22Rv1 (cell line): Measurements from ENCODE around the gene RPGRIP1L.

Experiments
- H3K27ac ChIP-seq: fragments of 450-650 bp; 2 replicates; pipeline ENCODE4 v1.5.1; 2017
- ZFX ChIP-seq: fragments of 450-650 bp; IDR thresholded peaks from 2 replicates; pipeline ENCODE4 v1.6.1; 2017; ENCODE audit warnings: antibody characterized with exemption, borderline replicate concordance
- TF ChIP-seq, protein P1 (sequence below): fragments of 450-650 bp; IDR thresholded peaks from 2 replicates; pipeline ENCODE4 v1.5.1; 2017; ENCODE audit warnings: mild to moderate bottlenecking

Gene RPGRIP1L

DNA sequence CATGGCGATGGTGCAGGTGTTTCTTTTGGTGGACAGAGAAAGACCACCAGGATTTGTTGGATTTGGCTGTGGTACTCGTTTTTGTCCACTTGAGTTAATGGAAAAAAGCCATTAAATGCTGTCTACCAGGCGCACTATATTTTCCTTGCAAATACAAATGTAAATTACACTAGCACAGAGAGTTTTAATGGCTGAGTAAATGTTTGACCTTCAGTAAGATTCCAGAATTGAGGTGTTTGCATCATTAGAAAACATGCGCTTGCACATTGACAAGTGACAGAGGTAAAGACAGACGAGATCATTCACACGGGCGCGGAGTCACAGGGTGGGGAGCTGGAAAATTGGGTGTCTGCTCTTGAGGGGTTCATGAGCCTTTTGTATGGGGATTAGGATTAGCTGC is 147.1 kb downstream of the RPGRIP1L start:
- TF ChIP-seq, protein P1, sequence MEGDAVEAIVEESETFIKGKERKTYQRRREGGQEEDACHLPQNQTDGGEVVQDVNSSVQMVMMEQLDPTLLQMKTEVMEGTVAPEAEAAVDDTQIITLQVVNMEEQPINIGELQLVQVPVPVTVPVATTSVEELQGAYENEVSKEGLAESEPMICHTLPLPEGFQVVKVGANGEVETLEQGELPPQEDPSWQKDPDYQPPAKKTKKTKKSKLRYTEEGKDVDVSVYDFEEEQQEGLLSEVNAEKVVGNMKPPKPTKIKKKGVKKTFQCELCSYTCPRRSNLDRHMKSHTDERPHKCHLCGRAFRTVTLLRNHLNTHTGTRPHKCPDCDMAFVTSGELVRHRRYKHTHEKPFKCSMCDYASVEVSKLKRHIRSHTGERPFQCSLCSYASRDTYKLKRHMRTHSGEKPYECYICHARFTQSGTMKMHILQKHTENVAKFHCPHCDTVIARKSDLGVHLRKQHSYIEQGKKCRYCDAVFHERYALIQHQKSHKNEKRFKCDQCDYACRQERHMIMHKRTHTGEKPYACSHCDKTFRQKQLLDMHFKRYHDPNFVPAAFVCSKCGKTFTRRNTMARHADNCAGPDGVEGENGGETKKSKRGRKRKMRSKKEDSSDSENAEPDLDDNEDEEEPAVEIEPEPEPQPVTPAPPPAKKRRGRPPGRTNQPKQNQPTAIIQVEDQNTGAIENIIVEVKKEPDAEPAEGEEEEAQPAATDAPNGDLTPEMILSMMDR: no peak
- no peak for TF ChIP-seq ZFX
- H3K27ac ChIP-seq: no peak overlapping the region

DNA sequence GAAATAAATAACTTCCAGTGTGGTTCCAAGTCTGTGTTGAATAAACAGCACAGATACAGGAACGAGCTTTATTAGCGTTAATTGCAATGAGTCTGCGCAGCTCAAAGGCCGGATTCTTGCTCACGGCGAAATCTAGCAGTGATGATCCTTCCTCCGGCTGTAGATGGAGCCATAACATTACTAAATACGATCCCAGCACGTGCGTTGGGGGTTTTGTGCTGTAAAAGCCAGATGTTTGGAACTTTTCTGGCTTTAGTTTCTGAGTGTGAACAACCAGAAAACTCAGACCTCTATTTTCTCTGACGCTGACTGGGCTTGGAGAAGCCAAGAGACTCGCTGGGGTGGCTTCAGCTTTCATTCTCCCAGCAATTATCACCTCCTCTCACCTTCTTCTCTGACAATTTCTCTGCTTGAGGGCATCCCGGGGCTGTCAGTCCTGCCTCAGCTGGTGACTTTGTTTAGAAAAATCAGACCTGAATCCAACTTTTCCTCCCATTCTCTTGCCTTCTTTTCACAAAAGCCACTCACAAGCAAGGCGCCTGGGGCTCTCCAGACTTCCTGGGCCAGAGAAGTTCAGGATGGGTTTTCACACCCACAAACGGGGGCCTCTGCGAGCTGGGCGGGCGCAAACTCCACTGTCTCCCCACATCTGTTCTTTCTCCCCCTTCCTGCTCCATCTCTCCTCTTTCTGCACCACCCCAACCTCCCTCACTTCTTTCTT is 153.5 kb downstream of the RPGRIP1L start:
- TF ChIP-seq, protein P1: peak; percentile 79
- TF ChIP-seq ZFX: no peak

More for the DNA sequence above, 153.5 kb downstream of the RPGRIP1L start:
- peak overlapping the region; percentile 44 for H3K27ac ChIP-seq
